ENCODE results near the gene HIRIP3.

The HIRIP3 gene

DNA sequence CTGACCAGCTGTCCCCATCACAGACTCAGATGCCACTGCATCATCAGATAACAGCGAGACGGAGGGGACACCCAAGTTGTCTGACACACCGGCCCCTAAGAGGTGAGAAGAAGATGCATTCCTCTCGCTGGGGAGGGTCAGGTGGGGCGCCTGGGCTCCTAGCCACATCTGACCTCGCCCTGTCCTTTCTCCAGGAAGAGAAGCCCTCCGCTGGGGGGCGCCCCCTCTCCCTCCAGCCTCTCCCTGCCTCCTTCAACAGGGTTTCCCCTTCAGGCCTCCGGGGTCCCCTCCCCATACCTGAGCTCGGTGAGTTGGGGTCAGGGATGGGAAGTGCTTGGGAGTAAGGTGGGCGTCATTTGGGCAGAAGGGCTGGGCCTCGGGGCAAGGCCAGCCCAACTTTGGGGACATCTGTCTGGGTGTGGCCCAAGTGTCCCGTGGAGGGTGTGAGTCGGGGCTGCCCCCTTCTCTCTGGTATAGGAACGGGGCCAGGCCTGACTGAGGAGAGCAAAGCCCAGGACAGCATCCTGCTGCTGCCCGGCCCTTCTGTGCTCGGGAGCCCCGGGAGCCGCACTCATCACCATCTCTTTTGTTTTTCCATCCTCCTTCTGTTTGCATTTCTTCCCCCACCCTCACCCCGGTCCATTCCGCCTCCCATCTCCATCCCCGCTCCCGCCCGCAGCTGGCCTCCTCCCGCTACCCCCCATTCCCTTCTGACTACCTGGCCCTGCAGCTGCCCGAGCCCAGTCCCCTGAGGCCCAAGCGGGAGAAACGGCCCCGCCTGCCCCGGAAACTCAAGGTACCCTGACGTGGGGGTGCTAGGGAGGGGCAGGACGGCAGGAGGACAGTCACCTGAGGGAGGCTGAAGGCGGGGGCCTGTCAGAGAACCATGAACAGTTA, 5.6 kb upstream of the HIRIP3 start:
- no peak for DNase-seq

DNA sequence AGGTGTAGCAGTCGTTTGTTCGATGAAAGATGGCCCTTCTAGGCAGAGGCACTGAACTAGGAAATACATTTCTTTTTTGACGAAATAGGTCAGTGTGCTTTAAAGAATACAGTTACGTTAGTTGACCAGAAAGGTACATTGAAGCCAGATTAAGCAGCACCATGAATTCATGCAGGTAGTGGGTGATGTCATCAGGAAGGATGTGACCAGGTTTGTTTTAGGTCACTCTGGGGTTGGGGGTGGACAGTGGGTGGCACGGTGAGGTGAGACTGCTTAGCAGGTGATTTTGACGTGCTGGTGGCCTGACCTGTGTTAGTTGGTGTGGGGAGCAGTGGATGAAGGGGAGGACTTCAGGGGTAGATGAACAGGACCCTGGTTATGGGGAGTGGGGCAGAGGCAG, 4.2 kb upstream of the HIRIP3 start:
- DNase-seq = no peak

DNA sequence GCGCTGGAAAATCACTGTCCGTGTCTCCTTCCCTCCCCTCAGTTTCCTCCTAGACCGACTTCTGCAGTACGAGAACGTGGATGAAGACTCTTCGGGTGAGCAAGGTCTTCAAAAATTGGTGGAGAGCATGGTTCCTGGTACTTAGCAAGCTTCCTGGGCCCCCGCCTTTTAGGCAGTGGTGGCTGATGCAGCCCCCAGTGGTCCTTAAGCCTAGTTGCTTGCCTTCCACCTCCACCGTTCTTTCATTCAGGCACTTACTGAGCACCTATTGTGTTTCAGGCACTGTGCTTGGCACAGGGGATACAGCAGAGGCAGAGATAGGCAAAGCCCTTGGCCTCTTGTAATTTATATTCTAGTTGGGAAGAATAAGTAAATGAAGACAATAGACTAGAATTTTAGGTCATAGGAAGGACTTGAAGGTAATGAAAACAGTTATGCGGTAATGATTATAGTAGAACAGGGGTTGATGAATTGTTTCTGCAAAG, 1.4 kb upstream of the HIRIP3 start:
- no peak for DNase-seq

DNA sequence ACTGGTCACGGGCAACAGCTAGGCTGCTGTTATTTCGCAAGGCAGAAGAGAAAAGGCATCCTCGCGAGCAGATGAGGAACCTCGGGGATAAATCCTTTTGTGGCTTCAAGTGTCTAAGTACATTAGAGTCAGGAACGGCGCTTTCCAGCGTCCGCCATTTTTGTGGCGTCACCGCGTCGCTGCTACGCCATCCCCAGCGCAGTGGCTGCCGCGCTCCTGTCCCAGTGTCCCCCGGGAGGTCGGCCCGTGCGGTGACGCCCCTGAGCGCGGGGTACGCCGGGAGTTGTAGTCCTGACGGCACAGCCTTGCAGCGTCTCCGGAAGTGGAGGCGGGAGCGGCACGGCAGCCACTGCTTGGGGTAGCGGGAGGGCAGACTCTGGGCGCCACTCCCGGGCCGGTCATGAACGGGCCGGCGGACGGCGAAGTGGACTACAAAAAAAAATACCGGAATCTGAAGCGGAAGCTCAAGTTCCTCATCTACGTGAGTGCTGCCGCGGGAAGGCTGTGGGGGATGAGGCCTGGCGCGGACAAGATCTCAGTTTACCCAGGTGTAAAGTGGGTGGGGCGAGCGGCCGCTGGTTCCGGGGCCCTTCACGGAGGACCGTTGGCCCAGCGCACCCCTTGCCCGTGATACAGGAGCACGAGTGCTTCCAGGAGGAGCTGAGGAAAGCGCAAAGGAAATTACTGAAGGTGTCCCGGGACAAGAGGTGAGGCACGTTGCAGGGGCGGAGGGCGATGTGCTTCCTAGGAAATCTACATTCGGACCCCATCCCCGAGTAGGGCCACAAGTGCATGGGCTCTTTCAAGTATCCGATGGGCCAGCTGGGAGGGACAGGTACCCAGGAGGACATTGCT, 721 bp upstream of the HIRIP3 start, which contains the start of gene INO80E:
INO80E (plus strand) TSS at position 331 of the 855 bp plus-strand sequence; CDS start at position 401, 70 bp downstream.
- peak; percentile 86 to 100 (median 97) for DNase-seq

DNA sequence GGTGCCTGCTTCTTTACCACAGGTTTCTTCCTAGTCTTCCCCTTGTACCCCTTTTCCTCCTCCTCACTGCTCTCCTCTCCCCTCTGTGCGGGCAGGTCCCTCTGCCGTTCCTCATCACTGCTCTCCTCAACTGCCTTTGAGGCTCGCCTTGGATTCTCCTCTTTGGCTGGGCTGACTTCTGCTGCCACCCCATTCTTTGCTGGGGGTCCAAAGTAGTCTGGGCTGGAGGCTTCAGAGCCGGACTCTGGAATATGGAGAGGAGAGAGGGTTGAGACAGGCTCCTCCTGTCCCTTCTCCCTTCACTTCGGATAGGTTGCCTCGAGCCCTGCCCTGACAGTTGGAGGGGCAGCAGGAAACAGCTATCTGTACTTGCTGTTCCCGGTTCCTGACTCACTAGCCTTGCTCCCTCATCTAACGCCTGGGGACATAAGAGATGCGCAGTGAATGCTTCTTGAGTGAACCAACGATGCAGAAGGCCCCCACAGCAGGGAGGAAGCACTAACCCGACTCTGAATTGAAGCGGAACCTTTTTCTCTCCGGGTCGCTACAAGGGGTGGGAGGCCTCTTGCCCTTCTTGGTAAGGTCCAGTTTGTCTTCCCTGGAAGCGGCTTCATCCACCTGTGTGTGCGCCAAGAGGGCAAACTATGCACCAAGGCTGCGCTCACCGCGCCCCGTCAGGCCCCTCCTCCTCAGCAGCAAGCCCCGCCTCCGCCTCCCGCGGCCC, 655 bp downstream of the HIRIP3 start:
- peak in 12 of 58 donors; percentile 47 to 65 (median 56) for DNase-seq

DNA sequence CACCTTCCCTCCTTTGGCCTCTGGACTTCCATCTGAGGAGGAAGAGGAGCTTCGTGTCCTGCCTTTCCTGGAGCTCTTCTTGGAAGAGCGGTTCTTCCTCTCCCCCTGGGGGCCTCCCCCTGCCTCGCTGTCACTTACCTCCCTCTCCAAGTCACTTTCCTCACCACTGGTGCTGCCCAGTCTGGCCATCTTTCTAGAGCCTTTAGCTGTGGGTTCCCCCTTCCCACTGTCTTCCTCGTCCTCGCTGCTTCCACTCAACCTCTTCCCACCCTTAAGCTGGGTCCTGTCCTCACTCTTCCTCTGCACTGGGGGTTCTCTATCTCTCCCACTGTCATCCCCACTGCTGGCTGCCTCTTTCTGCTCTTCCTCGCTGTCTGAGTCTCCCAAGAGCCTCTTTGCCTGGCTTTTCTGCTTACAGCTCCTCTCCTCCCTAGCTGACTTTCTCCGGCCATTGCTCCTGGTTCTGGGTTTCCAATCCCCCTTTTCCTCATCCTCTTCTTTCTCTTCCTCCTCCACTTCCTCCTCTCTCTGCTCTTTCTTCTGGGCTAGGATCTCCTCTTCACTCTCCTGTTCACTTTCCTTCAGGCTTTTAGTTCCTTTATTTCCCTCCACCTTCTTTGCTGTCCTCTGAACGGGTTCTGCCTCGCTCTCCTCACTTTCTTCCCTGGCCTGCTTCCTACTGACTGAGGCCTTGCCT, 1.4 kb downstream of the HIRIP3 start:
- DNase-seq = no peak

DNA sequence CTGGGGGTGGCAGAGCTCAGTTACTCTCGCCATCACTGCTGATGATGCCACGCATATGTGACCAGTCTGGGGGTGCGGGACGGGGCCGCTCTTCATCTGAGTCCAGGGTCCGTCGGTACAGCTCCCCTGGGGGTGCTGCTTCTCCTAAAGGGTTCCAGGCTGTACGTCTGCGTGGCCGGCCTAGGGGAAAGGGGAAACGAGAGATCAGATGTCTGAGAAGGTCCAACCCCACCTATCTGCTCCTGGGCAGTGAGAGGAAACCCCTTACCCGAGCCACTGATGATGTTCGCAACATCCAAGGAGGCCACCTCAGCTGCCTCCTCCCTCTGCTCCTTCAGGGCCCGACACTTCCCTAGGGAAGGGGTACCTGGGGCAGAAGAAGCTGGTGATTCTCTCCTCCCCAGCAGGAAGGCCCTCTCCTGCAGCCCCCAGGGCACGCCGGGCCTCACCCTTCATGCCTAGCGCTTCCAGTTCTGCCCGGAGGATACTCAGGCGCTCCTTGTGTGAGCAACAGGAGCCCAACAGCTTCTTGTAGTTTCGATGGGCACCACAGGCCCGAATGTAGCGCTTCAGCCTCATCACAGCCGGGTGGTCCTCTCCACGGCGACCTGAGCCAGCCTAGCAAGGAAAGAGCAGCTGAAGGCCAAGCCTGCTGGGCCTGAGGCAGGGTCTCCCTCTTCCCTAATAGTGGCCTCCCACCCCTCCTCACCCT, 2.1 kb downstream of the HIRIP3 start:
- no peak for DNase-seq

DNA sequence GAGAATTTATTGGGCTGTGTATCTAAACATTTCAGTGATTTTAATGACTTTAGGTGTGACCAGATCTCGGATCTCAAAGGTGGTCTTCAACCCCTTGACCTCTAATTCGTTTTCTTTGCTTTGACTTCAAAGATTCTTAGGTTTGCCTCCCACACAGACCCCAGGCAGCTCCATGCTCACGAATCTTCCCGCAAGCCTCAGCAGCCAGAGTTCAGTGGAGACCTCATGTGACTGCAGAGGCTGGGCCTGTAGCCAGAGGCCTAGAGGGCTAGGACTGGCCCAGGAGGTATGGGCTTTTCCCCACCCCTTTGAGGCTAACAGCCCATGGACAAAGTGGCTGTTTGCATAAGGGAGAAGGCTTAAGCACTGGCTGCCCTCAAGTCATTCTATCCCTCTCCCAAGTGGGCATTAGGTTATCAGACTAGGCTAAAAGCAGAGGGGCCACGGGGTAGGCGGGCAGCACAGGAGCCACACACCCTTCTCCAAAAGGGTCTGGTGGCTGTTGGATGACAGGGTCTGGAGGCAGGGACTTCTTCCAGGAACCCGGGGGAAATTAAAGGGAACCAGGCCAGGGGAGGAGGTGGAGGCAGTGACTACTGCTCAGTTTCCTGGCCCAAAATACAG, 3.0 kb downstream of the HIRIP3 start:
- peak in 1 of 58 donors; percentile 7 for DNase-seq

DNA sequence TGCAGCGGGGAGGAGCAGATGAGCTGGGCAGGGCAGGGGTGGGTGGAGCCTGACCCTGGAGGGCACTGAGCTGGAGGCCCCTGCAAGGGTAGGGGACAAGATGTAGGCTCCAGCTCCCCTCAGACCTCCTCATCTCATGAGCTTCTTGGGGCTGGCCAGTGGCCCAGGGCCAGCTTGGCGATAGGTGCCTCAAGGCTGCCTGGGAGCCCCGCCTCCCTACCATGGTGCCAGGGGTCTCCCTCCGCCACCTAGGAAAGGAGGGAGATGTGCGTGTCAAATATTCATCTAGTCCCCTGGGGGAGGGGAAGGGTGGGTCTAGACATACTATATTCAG, 3.9 kb downstream of the HIRIP3 start:
- DNase-seq = no peak

DNA sequence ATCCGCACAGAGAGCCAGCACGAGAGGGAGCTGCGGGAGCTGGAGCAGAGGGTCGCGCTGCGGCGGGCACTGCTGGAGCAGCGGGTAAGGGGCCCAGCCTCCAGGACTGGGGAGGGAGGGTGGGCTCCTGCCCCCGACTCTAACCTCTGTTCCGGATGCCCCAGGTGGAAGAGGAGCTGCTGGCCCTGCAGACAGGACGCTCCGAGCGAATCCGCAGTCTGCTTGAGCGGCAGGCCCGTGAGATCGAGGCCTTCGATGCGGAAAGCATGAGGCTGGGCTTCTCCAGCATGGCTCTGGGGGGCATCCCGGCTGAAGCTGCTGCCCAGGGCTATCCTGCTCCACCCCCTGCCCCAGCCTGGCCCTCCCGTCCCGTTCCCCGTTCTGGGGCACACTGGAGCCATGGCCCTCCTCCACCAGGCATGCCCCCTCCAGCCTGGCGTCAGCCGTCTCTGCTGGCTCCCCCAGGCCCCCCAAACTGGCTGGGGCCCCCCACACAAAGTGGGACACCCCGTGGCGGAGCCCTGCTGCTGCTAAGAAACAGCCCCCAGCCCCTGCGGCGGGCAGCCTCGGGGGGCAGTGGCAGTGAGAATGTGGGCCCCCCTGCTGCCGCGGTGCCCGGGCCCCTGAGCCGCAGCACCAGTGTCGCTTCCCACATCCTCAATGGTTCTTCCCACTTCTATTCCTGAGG, 4.4 kb downstream of the HIRIP3 start:
- no peak for DNase-seq

DNA sequence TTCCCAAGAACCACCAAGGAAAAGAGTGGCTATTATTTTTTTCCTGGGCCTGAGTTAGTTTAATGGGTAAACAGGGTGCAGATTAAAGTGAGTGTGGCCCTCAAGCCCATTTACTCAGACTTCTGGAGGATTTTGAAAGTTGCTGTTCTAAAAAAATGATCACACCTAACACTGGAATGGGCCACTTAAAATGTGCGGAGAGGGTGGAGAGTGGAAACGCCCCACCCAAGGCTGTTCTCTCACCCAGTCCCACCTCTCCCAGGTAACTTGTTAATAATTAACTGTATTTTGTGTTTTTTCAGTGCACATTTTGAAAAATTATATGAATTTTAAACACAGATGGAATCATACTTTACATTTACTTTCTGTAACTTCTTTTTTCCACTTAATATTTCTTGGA, 5.4 kb downstream of the HIRIP3 start:
- no peak for DNase-seq

DNA sequence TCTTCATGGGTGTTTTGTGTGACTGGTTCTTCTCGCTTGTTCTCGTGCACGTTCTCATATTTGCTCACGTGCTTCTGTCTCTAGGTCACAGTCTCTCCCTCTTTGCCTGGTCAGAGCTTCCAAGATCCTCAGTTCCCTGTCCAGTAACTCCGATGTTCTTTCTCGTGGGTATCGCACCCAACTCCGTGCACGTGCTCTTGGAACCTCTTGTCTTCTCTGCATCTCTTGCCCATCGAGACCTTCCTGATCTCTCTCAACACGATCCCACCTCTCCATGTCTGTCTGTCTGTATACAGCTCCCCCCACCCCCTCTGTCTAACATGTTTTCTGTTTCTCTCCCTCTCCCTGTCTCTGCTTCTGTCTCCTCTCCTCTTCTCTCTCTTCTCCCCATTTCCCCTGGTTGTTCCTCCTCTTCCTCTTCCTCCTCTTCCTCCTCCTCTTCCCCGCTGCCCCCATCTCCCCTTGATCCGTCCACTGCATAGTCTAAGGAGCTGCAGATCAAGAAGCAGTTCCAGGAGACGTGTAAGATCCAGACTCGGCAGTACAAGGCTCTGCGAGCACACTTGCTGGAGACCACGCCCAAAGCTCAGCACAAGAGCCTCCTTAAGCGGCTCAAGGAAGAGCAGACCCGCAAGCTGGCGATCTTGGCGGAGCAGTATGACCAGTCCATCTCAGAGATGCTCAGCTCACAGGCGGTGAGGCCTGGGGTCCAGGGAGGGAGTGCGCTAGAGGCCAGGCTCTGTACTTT, 6.1 kb downstream of the HIRIP3 start:
- no peak for DNase-seq

DNA sequence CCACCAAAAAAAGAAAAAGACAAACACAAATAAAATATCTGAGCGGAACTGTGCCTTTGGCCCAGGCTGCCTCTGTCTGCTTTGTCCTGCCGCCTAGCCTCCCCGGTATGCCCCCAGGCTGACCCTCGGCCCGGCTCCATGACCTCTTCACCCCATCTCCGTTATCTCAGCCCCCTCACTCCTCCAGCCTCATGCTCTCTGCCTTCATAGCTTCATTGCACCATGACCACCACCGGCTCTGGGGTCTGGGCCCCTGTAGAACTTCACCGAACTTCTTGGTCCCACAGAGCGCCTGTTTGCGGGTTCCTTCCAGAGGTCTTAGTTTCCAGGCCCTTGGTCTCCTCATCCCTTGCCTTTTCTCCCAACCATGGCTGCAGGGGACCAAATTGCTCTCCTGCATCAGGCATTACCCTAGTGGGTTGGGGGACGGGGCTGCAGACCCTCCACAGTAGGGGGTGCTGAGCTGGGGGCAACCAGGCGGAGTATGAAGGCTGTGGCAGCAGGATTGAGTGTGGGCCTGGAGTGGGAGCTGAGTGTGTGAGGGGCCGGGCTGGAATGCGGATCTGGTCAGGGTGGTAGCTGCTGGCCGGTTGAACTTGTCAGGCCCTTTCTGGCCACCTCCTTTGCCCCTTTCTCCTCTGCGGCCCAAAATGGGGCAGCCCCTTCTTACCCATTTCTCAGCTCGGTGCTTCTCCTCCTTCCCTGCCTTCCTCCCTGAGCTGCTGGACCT, 6.9 kb downstream of the HIRIP3 start:
- no peak for DNase-seq

DNA sequence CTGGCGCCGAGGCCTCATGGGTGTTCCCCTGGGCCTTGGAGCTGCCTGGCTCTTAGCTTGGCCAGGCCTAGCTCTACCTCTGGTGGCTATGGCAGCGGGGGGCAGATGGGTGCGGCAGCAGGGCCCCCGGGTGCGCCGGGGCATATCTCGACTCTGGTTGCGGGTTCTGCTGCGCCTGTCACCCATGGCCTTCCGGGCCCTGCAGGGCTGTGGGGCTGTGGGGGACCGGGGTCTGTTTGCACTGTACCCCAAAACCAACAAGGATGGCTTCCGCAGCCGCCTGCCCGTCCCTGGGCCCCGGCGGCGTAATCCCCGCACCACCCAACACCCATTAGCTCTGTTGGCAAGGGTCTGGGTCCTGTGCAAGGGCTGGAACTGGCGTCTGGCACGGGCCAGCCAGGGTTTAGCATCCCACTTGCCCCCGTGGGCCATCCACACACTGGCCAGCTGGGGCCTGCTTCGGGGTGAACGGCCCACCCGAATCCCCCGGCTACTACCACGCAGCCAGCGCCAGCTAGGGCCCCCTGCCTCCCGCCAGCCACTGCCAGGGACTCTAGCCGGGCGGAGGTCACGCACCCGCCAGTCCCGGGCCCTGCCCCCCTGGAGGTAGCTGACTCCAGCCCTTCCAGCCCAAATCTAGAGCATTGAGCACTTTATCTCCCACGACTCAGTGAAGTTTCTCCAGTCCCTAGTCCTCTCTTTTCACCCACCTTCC, 7.9 kb downstream of the HIRIP3 start:
- no peak for DNase-seq

DNA sequence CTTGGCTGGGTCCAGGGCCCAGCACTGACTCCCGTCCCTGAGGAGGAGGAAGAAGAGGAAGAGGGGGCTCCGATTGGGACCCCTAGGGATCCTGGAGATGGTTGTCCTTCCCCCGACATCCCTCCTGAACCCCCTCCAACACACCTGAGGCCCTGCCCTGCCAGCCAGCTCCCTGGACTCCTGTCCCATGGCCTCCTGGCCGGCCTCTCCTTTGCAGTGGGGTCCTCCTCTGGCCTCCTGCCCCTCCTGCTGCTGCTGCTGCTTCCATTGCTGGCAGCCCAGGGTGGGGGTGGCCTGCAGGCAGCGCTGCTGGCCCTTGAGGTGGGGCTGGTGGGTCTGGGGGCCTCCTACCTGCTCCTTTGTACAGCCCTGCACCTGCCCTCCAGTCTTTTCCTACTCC, 8.5 kb downstream of the HIRIP3 start:
- no peak for DNase-seq

DNA sequence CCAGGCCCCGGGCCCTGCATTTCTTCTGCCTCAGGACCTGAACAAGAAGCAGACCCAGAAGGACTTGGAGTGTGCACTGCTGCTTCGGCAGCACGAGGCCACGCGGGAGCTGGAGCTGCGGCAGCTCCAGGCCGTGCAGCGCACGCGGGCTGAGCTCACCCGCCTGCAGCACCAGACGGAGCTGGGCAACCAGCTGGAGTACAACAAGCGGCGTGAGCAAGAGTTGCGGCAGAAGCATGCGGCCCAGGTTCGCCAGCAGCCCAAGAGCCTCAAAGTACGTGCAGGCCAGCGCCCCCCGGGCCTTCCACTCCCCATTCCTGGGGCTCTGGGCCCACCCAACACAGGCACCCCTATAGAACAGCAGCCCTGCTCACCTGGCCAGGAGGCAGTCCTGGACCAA, 9.2 kb downstream of the HIRIP3 start:
- no peak for DNase-seq

DNA sequence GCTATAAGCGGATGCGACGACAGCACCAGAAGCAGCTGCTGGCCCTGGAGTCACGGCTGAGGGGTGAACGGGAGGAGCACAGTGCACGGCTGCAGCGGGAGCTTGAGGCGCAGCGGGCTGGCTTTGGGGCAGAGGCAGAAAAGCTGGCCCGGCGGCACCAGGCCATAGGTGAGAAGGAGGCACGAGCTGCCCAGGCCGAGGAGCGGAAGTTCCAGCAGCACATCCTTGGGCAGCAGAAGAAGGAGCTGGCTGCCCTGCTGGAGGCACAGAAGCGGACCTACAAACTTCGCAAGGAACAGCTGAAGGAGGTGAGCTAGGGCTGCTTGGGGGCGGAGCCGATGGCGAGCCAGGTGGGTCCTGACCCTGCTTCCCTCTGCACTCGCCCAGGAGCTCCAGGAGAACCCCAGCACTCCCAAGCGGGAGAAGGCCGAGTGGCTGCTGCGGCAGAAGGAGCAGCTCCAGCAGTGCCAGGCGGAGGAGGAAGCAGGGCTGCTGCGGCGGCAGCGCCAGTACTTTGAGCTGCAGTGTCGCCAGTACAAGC, 10.1 kb downstream of the HIRIP3 start:
- no peak for DNase-seq
